Measurements from ENCODE around the gene LEKR1.

The LEKR1 gene

GRCh38 chr3:157063926-157064325 lies 237.8 kb downstream of the LEKR1 start:
- DNase-seq = no peak

GRCh38 chr3:157064402-157064801 lies 238.2 kb downstream of the LEKR1 start:
- no peak for DNase-seq

GRCh38 chr3:157065201-157065600 lies 239.0 kb downstream of the LEKR1 start:
- DNase-seq = no peak

GRCh38 chr3:157066335-157067098 lies 240.4 kb downstream of the LEKR1 start:
- DNase-seq = no peak

- no peak for DNase-seq
Measured at GRCh38 chr3:157067114-157067513, 241.0 kb downstream of the LEKR1 start.

GRCh38 chr3:157069406-157069805 lies 243.3 kb downstream of the LEKR1 start:
- no peak for DNase-seq

GRCh38 chr3:157069846-157070677 lies 243.9 kb downstream of the LEKR1 start:
- no peak for DNase-seq

GRCh38 chr3:157070678-157070999 lies 244.5 kb downstream of the LEKR1 start:
- no peak for DNase-seq

GRCh38 chr3:157071744-157072525 lies 245.8 kb downstream of the LEKR1 start:
- DNase-seq = no peak

GRCh38 chr3:157073810-157074209 lies 247.7 kb downstream of the LEKR1 start:
- peak in 1 of 2 experiments; percentile 21 for DNase-seq

GRCh38 chr3:157074490-157074889 lies 248.3 kb downstream of the LEKR1 start:
- DNase-seq = no peak

- DNase-seq = no peak
Measured at GRCh38 chr3:157074981-157075380, 248.8 kb downstream of the LEKR1 start.

GRCh38 chr3:157075693-157076420 lies 249.7 kb downstream of the LEKR1 start:
- DNase-seq = no peak

GRCh38 chr3:157077565-157077991 lies 251.4 kb downstream of the LEKR1 start:
- DNase-seq = no peak

- no peak for DNase-seq
Measured at GRCh38 chr3:157078131-157078810, 252.1 kb downstream of the LEKR1 start.

GRCh38 chr3:157078811-157079185 lies 252.6 kb downstream of the LEKR1 start:
- no peak for DNase-seq

GRCh38 chr3:157079676-157080369 lies 253.7 kb downstream of the LEKR1 start:
- no peak for DNase-seq

GRCh38 chr3:157081626-157082210 lies 255.6 kb downstream of the LEKR1 start:
- no peak for DNase-seq

- DNase-seq = no peak
Measured at GRCh38 chr3:157082305-157082982, 256.3 kb downstream of the LEKR1 start.

GRCh38 chr3:157083824-157084223 lies 257.7 kb downstream of the LEKR1 start:
- no peak for DNase-seq

Measured in SW 1271 (cell line).